Measurements from ENCODE around the gene ZNF414.

GRCh38 chr19:8525401-8525684 lies 11.4 kb upstream of the ZNF414 start:
- TF ChIP-seq, protein P1, sequence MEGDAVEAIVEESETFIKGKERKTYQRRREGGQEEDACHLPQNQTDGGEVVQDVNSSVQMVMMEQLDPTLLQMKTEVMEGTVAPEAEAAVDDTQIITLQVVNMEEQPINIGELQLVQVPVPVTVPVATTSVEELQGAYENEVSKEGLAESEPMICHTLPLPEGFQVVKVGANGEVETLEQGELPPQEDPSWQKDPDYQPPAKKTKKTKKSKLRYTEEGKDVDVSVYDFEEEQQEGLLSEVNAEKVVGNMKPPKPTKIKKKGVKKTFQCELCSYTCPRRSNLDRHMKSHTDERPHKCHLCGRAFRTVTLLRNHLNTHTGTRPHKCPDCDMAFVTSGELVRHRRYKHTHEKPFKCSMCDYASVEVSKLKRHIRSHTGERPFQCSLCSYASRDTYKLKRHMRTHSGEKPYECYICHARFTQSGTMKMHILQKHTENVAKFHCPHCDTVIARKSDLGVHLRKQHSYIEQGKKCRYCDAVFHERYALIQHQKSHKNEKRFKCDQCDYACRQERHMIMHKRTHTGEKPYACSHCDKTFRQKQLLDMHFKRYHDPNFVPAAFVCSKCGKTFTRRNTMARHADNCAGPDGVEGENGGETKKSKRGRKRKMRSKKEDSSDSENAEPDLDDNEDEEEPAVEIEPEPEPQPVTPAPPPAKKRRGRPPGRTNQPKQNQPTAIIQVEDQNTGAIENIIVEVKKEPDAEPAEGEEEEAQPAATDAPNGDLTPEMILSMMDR (IDR thresholded peaks at IDR 0.05): peak in 1 of 6 experiments; percentile 17
- peak in 1 of 2 donors; percentile 14 for TF ChIP-seq POLR2A (IDR thresholded peaks at IDR 0.05)
